HTR-8/SVneo (cell line): ENCODE measurements around the gene TTLL11.

ENCODE experiments used
- DNase-seq: peaks from one replicate; pipeline ENCODE4 v3.0.0; 2011; ENCODE audit warnings: low spot score, mixed read lengths; ENCODE audit not compliant: insufficient read length
- FAIRE-seq: peaks from 2 replicates; lab custom pipeline; 2011; peaks lifted over from hg19 to GRCh38; lab: Jason Lieb, UNC

Gene TTLL11

GRCh38 chr9:121827251-121827967 is 265.7 kb downstream of the TTLL11 start:
- no peak for DNase-seq
- no peak for FAIRE-seq

DNA sequence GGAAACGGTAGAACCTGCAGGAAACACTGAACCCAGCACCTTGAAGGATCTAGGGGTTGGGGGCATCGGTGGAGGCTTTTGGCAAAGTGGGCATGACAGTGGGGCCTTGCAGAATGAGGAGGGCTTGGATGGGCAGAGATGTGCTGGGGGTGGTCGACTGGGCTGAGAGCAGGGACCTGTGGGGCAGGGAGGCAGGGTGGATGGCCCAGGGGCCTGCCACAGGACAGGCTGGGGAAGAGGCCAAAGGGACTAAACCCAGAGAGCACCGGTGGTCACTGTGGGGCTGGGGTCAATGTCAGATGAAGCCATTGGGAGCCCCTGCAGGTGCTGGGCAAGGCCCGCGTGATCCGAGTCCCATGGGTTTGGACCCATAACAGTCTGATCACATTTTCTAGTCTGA is 266.4 kb downstream of the TTLL11 start:
- FAIRE-seq (no peak), DNase-seq (no peak)

DNA sequence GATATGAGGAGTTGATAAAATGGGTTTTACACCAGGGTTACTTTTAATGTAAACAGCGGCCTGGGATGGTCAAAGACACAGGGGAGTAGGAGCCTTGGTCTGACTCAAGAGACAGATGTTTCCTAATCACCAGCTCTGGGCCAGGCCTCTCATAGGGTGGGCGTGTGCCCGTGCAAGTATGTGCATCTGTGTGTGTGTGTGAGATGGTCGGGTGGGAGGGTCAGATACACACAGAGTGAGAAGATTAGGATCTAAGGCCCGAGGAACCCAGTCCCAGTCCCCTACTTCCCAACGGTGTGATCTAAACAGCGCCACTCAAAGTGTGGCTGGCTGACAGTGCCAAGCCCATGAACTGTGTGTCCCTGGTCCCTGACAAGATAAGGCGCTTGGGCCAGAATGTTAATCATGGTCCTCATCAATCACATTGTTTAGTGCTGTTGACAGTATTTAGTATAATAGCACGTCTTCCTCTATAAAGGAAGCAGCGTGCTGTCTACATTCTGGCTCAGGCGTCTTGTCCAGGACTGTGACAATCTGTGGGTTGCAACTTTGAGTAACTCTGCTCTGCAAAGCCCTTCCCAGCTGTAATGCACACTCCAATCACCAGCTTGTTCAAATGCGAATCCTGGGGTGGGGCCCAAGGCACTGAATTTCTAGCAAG is 267.9 kb downstream of the TTLL11 start:
- no peak for DNase-seq
- no peak for FAIRE-seq

- FAIRE-seq: no peak
- DNase-seq: no peak
Observed at GRCh38 chr9:121824651-121825030, 268.5 kb downstream of the TTLL11 start.

- DNase-seq (no peak), FAIRE-seq (no peak)
Observed at GRCh38 chr9:121823451-121824169, 269.5 kb downstream of the TTLL11 start.

GRCh38 chr9:121822093-121823085 is 270.7 kb downstream of the TTLL11 start:
- FAIRE-seq: no peak
- DNase-seq: no peak

GRCh38 chr9:121821326-121821725 is 271.8 kb downstream of the TTLL11 start:
- DNase-seq (no peak), FAIRE-seq (no peak)

GRCh38 chr9:121820286-121821005 is 272.7 kb downstream of the TTLL11 start:
- no peak for FAIRE-seq

DNA sequence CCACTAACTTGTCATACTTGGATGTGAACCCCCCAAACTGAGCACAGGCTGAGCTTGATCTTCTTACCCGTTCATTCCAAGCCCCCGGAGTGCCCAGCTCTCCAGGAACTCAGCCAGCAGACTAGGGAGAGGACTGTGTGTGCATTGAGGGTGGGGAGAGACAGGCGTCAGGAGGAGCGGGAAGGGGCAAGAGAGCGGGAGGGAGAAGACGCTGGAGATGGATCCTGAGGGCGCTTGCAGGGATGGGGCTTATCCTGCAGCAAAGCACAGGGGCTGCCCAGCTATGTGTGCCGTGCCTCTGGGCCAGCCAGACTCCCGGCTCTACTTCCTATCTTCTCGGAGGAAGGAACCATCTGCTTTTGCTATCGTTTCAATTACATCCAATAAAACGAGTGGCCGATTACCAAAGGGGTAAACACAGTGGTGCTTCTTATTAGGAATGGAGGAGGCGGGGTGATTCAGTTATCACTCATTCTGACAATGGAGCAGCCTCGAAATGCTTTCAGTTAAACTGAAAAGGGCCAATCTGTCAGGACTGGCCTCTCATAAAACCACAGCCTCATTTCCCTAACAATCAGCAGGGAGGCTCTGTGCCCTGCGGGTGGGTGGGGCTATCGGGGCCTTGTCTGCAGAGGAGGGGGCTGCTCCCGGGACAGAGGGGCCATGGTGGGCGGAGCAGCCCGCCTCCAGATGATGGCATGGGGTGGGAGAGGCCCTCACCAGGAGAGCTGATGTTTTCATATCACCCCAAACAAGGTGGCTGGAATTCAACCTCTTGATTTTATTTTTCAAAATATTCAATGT is 273.5 kb downstream of the TTLL11 start:
- FAIRE-seq: no peak
- DNase-seq: no peak

More at GRCh38 chr9:121820286-121821005, 272.7 kb downstream of the TTLL11 start:
- no peak for DNase-seq

GRCh38 chr9:121818841-121819427 is 274.2 kb downstream of the TTLL11 start:
- DNase-seq (no peak), FAIRE-seq (no peak)

DNA sequence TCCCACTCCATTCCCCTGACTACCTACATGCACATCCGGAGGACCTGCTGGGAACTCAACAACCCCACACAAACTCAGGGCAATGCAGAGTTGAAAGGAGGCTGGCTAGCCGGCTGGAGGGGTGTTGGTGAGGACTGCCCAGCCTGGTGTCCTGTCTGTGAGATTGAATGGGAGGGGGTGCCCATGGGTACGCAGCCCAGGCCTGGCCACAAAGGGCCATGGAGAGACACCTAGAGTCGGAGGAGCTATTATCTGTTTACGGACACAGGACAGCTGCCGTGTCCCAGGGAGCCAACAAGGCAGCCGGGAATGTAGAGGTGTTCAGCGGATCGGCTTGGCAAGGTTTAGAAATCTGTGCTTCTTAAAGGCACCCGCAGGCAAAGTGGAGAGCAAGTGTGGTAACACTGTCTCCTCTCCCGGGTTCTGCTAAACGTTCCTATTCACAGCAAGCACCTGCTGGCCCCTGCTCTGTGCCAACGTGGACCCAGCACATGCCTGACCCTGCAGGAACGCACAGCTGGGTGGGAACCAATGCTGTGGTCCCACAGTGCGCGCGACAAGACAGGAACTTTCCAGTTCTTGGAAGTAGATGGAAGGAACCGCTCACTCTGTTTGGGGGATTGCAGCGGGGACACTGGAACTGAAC is 275.0 kb downstream of the TTLL11 start:
- FAIRE-seq: no peak
- no peak for DNase-seq

DNA sequence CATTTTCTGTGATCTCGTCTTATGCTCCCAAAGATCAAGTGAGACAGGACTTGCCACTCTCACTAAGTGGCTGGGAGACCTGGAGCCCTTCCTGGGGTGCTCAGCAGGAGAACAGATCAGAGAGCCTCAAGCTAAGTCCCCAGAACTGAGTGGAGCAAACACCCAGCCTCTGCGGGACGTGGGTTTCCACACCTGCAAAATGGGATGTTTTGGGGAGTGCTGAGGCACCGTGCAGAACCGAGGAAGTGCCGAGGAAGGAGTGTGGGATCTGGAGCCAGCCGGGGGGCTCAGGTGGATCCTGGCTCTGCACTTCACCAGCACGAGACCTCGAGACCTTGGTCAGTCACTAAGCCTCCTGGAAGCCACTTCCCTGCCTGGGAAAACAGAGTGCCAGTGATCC is 275.6 kb downstream of the TTLL11 start:
- no peak for DNase-seq
- no peak for FAIRE-seq

GRCh38 chr9:121816845-121817450 is 276.2 kb downstream of the TTLL11 start:
- no peak for FAIRE-seq
- no peak for DNase-seq

- FAIRE-seq (peak; percentile 4), DNase-seq (no peak)
Observed at GRCh38 chr9:121816449-121816817, 276.7 kb downstream of the TTLL11 start.

GRCh38 chr9:121815546-121816448 is 277.3 kb downstream of the TTLL11 start:
- no peak for FAIRE-seq

DNA sequence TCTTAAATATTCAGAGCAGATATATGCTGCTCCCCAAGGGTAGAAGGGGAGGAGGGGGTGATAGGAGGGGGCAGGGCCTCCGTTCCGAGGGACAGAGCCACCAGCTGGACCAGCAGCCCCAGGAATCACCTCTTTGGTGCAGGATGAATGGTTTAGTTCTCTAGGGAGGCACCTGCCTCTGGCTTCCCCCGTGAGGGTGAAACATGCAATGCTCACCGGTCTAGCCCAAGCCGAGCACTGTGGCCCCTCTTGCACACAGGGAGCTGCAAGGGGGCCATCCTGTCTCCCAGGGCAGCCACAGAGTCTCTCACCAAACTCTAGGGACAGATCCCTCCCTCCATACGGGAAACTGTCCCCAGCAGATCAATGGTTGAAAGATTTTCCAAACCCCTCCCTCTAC is 278.0 kb downstream of the TTLL11 start:
- FAIRE-seq (no peak), DNase-seq (no peak)

More at GRCh38 chr9:121815546-121816448, 277.3 kb downstream of the TTLL11 start:
- no peak for DNase-seq
